SH-SY5Y (cell line): ENCODE measurements around the gene MRPL16.

Source experiments
- GATA2 ChIP-seq: IDR thresholded peaks from 2 replicates; pipeline ENCODE4 v1.6.1; 2011; ENCODE audit warnings: mild to moderate bottlenecking, low read depth, low read length
- GATA3 ChIP-seq: IDR thresholded peaks from 2 replicates; pipeline ENCODE4 v1.6.1; 2011; ENCODE audit warnings: low read depth, mild to moderate bottlenecking, low read length, moderate library complexity

DNA sequence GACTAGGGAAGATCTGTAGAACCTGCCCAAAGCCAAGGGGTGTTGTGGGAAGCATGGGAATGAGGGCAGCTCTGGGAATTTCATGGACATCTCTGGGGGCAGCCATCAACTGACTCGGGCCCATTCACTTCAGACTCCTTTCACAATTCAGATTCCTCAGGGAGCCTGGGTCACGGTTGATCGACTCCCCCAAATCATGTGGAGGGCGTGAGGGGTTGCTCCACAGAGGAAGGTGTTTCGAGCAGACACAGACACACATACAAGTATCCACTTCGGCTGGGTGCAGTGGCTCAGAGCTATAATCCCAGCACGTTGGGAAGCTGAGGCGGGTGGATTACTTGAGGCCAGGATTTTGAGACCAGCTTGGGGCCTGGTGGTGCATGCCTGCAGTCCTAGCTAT lies 39.7 kb downstream of the MRPL16 start:
- TF ChIP-seq GATA3 (no peak), GATA2 (no peak)
